GM23248 (cell line): ENCODE data around the gene CORO2B. TPM values are rescaled to one million over a fixed set of nuclear protein-coding genes. Genes with fewer than 3 reads are reported as not detected.

ENCODE experiments used
- DNase-seq: peaks from one replicate; pipeline ENCODE4 v3.0.0-alpha.2; 2015
- H2AFZ ChIP-seq: fragments of 200-600 bp; sonication (generic); 2 replicates; pipeline ENCODE4 v1.6.1; 2016; ENCODE audit warnings: antibody characterized with exemption
- H3F3A ChIP-seq: fragments of 200-600 bp; sonication (generic); 2 replicates; pipeline ENCODE4 v1.6.1; 2016; ENCODE audit warnings: mild to moderate bottlenecking, antibody characterized with exemption, mixed run types; ENCODE audit not compliant: insufficient read depth
- H3K27ac ChIP-seq: fragments of 200-600 bp; sonication (generic); 2 replicates; pipeline ENCODE4 v1.5.1; 2016; ENCODE audit warnings: mild to moderate bottlenecking
- H3K27me3 ChIP-seq: fragments of 200-600 bp; sonication (generic); replicated peaks from 2 replicates; pipeline ENCODE4 v1.6.1; 2016; ENCODE audit warnings: mild to moderate bottlenecking; ENCODE audit not compliant: insufficient read depth
- H3K36me3 ChIP-seq: fragments of 200-600 bp; sonication (generic); 2 replicates; pipeline ENCODE4 v1.6.1; 2016; ENCODE audit warnings: low read depth, mild to moderate bottlenecking
- H3K4me1 ChIP-seq: fragments of 200-600 bp; sonication (generic); 2 replicates; pipeline ENCODE4 v1.6.1; 2016; ENCODE audit warnings: mild to moderate bottlenecking; ENCODE audit not compliant: insufficient read depth
- H3K4me2 ChIP-seq: fragments of 200-600 bp; sonication (generic); one replicate; pipeline ENCODE4 v1.6.1; 2016; ENCODE audit warnings: mild to moderate bottlenecking; ENCODE audit not compliant: unreplicated experiment
- H3K4me3 ChIP-seq: fragments of 200-600 bp; sonication (generic); 2 replicates; pipeline ENCODE4 v1.5.1; 2016; ENCODE audit warnings: mild to moderate bottlenecking
- H3K79me2 ChIP-seq: fragments of 200-600 bp; sonication (generic); 2 replicates; pipeline ENCODE4 v1.6.1; 2016; ENCODE audit warnings: mild to moderate bottlenecking; ENCODE audit not compliant: insufficient read depth
- H3K9ac ChIP-seq: fragments of 200-600 bp; sonication (generic); 2 replicates; pipeline ENCODE4 v1.6.1; 2016; ENCODE audit warnings: mild to moderate bottlenecking
- H3K9me2 ChIP-seq: fragments of 200-600 bp; sonication (generic); 2 replicates; pipeline ENCODE4 v1.6.1; 2016; ENCODE audit warnings: mixed run types, mild to moderate bottlenecking, moderate library complexity; ENCODE audit not compliant: insufficient read depth
- H3K9me3 ChIP-seq: fragments of 200-600 bp; sonication (generic); one replicate; pipeline ENCODE4 v1.6.1; 2017; ENCODE audit warnings: low read depth
- H4K20me1 ChIP-seq: fragments of 200-600 bp; sonication (generic); 2 replicates; pipeline ENCODE4 v1.6.0; 2016; ENCODE audit not compliant: insufficient read depth
- EZH2 ChIP-seq: fragments of 200-600 bp; sonication (generic); IDR thresholded peaks from 2 replicates; pipeline ENCODE4 v1.6.1; 2018; ENCODE audit warnings: antibody characterized with exemption, mild to moderate bottlenecking; ENCODE audit not compliant: insufficient read depth, poor library complexity, severe bottlenecking
- EZH2phosphoT487 ChIP-seq: fragments of 200-600 bp; sonication (generic); IDR thresholded peaks from 2 replicates; pipeline ENCODE4 v1.6.1; 2018; ENCODE audit warnings: antibody characterized with exemption, moderate library complexity, mild to moderate bottlenecking, low read depth; ENCODE audit not compliant: insufficient read depth
- WGBS, 2 experiments: methylation state at CpG; one replicate each; pipeline ENCODE4 v1.1.6; 2015 to 2017; ENCODE audit warnings: low lambda C conversion rate in 2 of 2, low coverage in 1 of 2; ENCODE audit errors: missing lambda C conversion rate in 2 of 2; 5-methylcytosine and 5-hydroxymethylcytosine counted together
- in situ Hi-C: fragments of 300-500 bp; cut with MboI; formaldehyde crosslinking; loops from 2 replicates; pipeline ENCODE4 v1.15.0; 2020
- polyA plus RNA-seq: library from polyadenylated mRNA; unstranded; fragments of >200 nt; fragmentation: Nextera tagmentation; extraction: Ambion mirVana; gene quantifications from 2 replicates; pipeline ENCODE4 v1.2.1, GENCODE V29; 2016
- total RNA-seq: library from RNA; depleted of rRNA; stranded (reverse); fragments of >200 nt; shearing (Covaris generic); gene quantifications from 2 replicates; pipeline ENCODE4 v1.2.3, GENCODE V29; 2014

Gene CORO2B
- total and polyA plus RNA-seq, 2 experiments from 2014 or later, result 2.7 to 7.7 TPM

DNA sequence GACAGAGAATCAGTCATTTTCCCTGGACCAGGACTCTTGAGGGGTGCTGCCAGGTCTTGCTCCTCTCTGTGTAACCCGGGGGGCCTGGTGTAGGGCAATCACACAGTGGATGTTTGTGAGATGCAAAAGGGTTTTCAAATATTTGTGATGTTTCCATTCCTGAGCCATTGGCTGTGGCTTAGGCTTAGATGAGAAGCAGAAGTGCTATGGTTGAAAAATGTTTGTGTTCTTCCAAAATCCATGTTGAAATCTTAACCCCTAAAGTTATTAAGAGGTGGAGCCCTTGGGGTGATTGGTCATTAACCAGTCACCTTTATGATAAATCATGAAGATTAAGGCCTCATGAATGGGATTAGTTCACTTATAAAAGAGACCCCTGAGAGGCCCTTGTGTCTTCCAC is 36.5 kb downstream of the CORO2B start:
- Histone ChIP-seq H3K4me2 (no peak overlapping the region), H3F3A (peaks cover 25% of the 10 kb centered on the region), H3K9ac (no peak overlapping the region), H3K9me2 (no peaks in the 10 kb centered on the region), H3K27me3 (no peaks in the 10 kb centered on the region), H3K36me3 (no peaks in the 10 kb centered on the region), H4K20me1 (no peaks in the 10 kb centered on the region), H3K27ac (no peak overlapping the region), H3K4me3 (no peak overlapping the region), H3K9me3 (no peaks in the 10 kb centered on the region), H2AFZ (no peak overlapping the region), H3K4me1 (peaks cover 20% of the 10 kb centered on the region), H3K79me2 (peaks cover 17% of the 10 kb centered on the region)
- DNase-seq, result no peak
- in situ Hi-C loops, result no loop called here
- no peak for TF ChIP-seq EZH2phosphoT487
- TF ChIP-seq EZH2, result no peak
- WGBS, 2 experiments, result 4 to 14% methylated on average over 1 of the region's 1 CpG

GRCh38 chr15:68615811-68616210 is 37.0 kb downstream of the CORO2B start:
- WGBS, 2 experiments, result 97 to 99% methylated on average over 6 of the region's 6 CpGs
- peaks cover 24% of the 10 kb centered on the region for H3K4me1 ChIP-seq
- H3K36me3 ChIP-seq, result no peaks in the 10 kb centered on the region
- H3K27me3 ChIP-seq, result no peaks in the 10 kb centered on the region
- no peaks in the 10 kb centered on the region for H4K20me1 ChIP-seq
- H3K27ac ChIP-seq, result no peak overlapping the region
- H3K9me2 ChIP-seq, result no peaks in the 10 kb centered on the region
- no peak overlapping the region for H2AFZ ChIP-seq
- H3F3A ChIP-seq, result peaks cover 28% of the 10 kb centered on the region
- no peak for DNase-seq
- H3K9me3 ChIP-seq, result no peaks in the 10 kb centered on the region
- no peak for TF ChIP-seq EZH2phosphoT487
- TF ChIP-seq EZH2, result no peak
- H3K9ac ChIP-seq, result no peak overlapping the region
- no peak overlapping the region for H3K4me2 ChIP-seq
- H3K79me2 ChIP-seq, result peaks cover 17% of the 10 kb centered on the region
- in situ Hi-C loops, result no loop called here
- no peak overlapping the region for H3K4me3 ChIP-seq

DNA sequence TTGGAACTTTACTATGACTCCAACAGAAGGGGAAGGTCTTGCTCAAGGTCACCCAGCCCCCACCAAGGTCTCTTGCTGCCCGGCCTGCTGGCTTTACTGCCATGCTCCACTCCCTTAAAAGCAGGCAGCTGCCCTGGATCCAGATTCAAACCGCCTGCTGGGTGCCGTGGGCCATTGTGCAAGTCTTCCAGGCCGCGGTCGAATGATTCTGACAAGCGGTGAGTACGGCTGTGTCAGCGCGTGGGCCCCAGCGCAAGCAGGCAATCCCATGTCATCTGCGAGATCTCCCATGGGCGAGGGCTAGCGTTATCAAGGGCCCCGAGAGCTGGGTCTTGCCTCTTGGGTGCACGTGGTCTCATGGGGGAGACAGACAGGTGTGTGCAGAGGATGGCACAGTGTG is 37.6 kb downstream of the CORO2B start:
- no peaks in the 10 kb centered on the region for H3K27me3 ChIP-seq
- in situ Hi-C loops, result no loop called here
- TF ChIP-seq EZH2phosphoT487 (no peak), EZH2 (no peak)
- H4K20me1 ChIP-seq, result no peaks in the 10 kb centered on the region
- no peak overlapping the region for H2AFZ ChIP-seq
- no peak for DNase-seq
- H3K9ac ChIP-seq, result no peak overlapping the region
- no peaks in the 10 kb centered on the region for H3K36me3 ChIP-seq
- no peak overlapping the region for H3K4me3 ChIP-seq
- peaks cover 34% of the 10 kb centered on the region for H3F3A ChIP-seq
- peaks cover 17% of the 10 kb centered on the region for H3K79me2 ChIP-seq
- no peak overlapping the region for H3K27ac ChIP-seq
- peaks cover 30% of the 10 kb centered on the region for H3K4me1 ChIP-seq
- 94 to 96% methylated on average over 16 of the region's 16 CpGs for WGBS, 2 experiments
- no peaks in the 10 kb centered on the region for H3K9me3 ChIP-seq
- no peak overlapping the region for H3K4me2 ChIP-seq
- H3K9me2 ChIP-seq, result no peaks in the 10 kb centered on the region

- Histone ChIP-seq H3K9ac (no peak overlapping the region), H3K4me2 (no peak overlapping the region), H3K4me3 (no peak overlapping the region), H3K9me3 (no peaks in the 10 kb centered on the region), H3K4me1 (peaks cover 34% of the 10 kb centered on the region), H3K36me3 (no peaks in the 10 kb centered on the region), H3K9me2 (no peaks in the 10 kb centered on the region), H3K27ac (no peak overlapping the region), H2AFZ (no peak overlapping the region), H3K27me3 (no peaks in the 10 kb centered on the region), H4K20me1 (no peaks in the 10 kb centered on the region), H3K79me2 (peaks cover 19% of the 10 kb centered on the region), H3F3A (peaks cover 40% of the 10 kb centered on the region)
- in situ Hi-C loops, result no loop called here
- TF ChIP-seq EZH2 (no peak), EZH2phosphoT487 (no peak)
- 4 to 11% methylated on average over 2 of the region's 2 CpGs for WGBS, 2 experiments
- peak; percentile 50 for DNase-seq
These were observed 38.2 kb downstream of the CORO2B start for GRCh38 chr15:68617001-68617400.

DNA sequence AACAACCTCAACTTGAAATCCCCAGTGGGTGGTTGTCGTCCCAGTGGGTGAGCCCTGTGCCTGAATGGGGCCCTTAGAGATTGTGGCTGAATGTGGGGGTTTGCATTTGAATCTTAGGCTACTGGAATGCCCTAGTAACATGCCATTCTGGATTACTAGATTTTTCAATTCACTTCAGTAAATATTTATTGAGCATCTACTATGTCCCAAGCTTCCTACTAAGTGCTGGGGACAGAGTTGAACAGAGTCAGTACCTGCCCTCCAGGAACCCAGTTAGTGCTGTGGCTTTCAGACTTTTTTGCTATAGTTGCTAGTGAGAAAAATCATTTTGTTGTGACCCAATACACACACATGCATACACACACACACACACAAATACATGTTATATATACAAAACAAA is 39.0 kb downstream of the CORO2B start:
- peaks cover 34% of the 10 kb centered on the region for H3K4me1 ChIP-seq
- in situ Hi-C loops, result no loop called here
- H3K4me2 ChIP-seq, result no peak overlapping the region
- H4K20me1 ChIP-seq, result no peaks in the 10 kb centered on the region
- H3K27me3 ChIP-seq, result no peaks in the 10 kb centered on the region
- H3K27ac ChIP-seq, result no peak overlapping the region
- H3K79me2 ChIP-seq, result peaks cover 25% of the 10 kb centered on the region
- peaks cover 47% of the 10 kb centered on the region for H3F3A ChIP-seq
- WGBS, 2 experiments, result 100% methylated on average over 1 of the region's 1 CpG
- no peak overlapping the region for H2AFZ ChIP-seq
- no peaks in the 10 kb centered on the region for H3K9me2 ChIP-seq
- no peak for DNase-seq
- no peak overlapping the region for H3K9ac ChIP-seq
- no peaks in the 10 kb centered on the region for H3K9me3 ChIP-seq
- H3K4me3 ChIP-seq, result no peak overlapping the region
- TF ChIP-seq EZH2, result no peak
- TF ChIP-seq EZH2phosphoT487, result no peak
- no peaks in the 10 kb centered on the region for H3K36me3 ChIP-seq
